Smooth muscle cell of the umbilical artery (primary cell): ENCODE measurements around the gene ANKRD30B. TPM values are rescaled to one million over a fixed set of nuclear protein-coding genes. Genes with fewer than 3 reads are reported as not detected.

Experiments
- total RNA-seq: library from RNA; depleted of rRNA; stranded (reverse); fragments of >200 nt; gene quantifications from 2 replicates; pipeline ENCODE4 v1.2.3, GENCODE V29; 2014

ANKRD30B gene
- total RNA-seq: 0.05 TPM in 1 of 2 replicates, not detected in the other

GRCh38 chr18:14747513-14748474 lies at the start of gene ANKRD30B:
Gene ANKRD30B (plus strand): TSS chr18:14748172. CDS start chr18:14748420, 248 bp downstream.

Other genes with a start within 250 kb of the ANKRD30B start
- gene POTEC, start 204.6 kb upstream of the ANKRD30B start, total RNA-seq: not detected in 2 replicates